Measurements from ENCODE around the gene PLA2G2F. TPM values are rescaled to one million over a fixed set of nuclear protein-coding genes. Genes with fewer than 3 reads are reported as not detected.

The PLA2G2F gene
- total and polyA plus RNA-seq, 9 of the 15 experiments (the other 6 are each of a cell fraction or from before 2014, with no cell fraction given): not detected

DNA sequence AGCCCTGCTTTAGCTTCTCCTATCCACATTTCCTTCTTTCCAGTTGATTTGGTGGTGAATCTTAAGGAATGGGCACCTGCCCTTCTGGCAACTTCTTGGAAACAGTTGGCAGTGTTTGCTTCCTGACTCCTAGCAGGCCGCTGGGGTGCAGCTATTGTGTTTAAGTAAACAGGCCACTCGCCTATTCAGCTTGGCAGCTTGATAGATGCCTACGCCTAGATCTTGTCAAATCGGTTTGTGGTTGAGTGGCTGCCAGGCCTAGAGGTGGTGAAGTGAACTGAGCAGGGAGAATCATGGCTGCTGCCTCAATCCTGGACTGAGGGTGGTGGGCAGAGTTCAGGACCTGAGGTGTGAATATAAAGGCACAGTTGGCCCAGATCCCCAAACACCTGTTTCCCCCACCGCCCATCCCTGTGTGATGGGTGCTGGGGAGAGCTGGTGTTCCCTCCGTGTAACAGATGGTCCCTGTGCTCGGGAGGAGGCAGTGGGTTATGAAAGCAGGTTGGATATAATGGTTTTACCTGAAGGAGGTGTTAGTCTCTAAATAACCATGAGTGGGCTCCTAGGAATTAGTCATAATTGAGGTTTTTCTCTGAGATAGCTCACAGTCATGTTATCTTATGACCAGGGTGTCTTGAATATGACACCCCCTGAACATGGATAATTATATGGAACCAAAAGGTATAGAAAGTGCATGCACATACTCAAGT, 48.1 kb downstream of the PLA2G2F start:
- H3K9me3 ChIP-seq (replicated peaks; ENCODE audit: control insufficient read depth, insufficient read depth, low read depth, low read length): no peaks in the 10 kb centered on the region
- intact Hi-C loops (cut with micrococcal nuclease): no loop called here
- CTCF ChIA-PET (ENCODE audit: low intra/inter-chr PET ratio): no interaction called here
- WGBS (ENCODE audit: insufficient coverage, low coverage, missing lambda C conversion rate): 4% methylated on average over 7 of the region's 7 CpGs
- peaks cover 73 to 80% of the 10 kb centered on the region in 2 experiments for H3K4me1 ChIP-seq (replicated peaks in 1 of 2; ENCODE audit: control insufficient read depth in 2 of 2, insufficient read depth in 2 of 2, low read length in 2 of 2)
- ATAC-seq (no peak), DNase-seq (ENCODE audit: extremely low read depth in 1 of 4, low spot score in 3 of 4) (peak in 3 of 4 experiments; percentile 44 to 71 (median 68)), FAIRE-seq (no peak)
- no peaks in the 10 kb centered on the region for H3K9me1 ChIP-seq (ENCODE audit: control insufficient read depth, insufficient read depth, low read length)
- TSS peak; percentile 56 for BruUV-seq (replicated peaks)
- peak overlapping the region; percentile 74 for H3K4me3 ChIP-seq
- in situ Hi-C loops (cut with MboI): no loop called here
- no peaks in the 10 kb centered on the region for H4K20me1 ChIP-seq (replicated peaks; ENCODE audit: control insufficient read depth, insufficient read depth, low read length)
- peaks cover 44% of the 10 kb centered on the region for H3K79me2 ChIP-seq (ENCODE audit: control insufficient read depth, insufficient read depth, low read length)
- peak overlapping the region; percentile 23 for H2AFZ ChIP-seq (ENCODE audit: low read depth, low read length)
- POLR2A ChIA-PET: interaction anchor here (0.6 to 2.2 kb wide), 8 partner anchors 8 to 889 kb away, joined by 3 to 15 read pairs (median 4); no protein-coding TSS in a partner anchor
- H3K27me3 ChIP-seq (ENCODE audit: control insufficient read depth in 2 of 2, insufficient read depth in 2 of 2, low read length in 2 of 2): no peaks in the 10 kb centered on the region
- H3K36me3 ChIP-seq (ENCODE audit: control insufficient read depth, insufficient read depth, low read length): peaks cover 24% of the 10 kb centered on the region; the same call in 2 of the 3 replicates
- H3K27ac ChIP-seq (ENCODE audit: extremely low read depth, low read depth, low read length): peak overlapping the region; percentile 95
- peak overlapping the region; percentile 87 for H3K4me2 ChIP-seq (ENCODE audit: insufficient read depth, low read length)
- peak overlapping the region; percentile 89 to 97 for H3K9ac ChIP-seq (ENCODE audit: insufficient read depth in 1 of 2, low read depth in 2 of 2, low read length in 2 of 2)
- TF ChIP-seq, protein P1, sequence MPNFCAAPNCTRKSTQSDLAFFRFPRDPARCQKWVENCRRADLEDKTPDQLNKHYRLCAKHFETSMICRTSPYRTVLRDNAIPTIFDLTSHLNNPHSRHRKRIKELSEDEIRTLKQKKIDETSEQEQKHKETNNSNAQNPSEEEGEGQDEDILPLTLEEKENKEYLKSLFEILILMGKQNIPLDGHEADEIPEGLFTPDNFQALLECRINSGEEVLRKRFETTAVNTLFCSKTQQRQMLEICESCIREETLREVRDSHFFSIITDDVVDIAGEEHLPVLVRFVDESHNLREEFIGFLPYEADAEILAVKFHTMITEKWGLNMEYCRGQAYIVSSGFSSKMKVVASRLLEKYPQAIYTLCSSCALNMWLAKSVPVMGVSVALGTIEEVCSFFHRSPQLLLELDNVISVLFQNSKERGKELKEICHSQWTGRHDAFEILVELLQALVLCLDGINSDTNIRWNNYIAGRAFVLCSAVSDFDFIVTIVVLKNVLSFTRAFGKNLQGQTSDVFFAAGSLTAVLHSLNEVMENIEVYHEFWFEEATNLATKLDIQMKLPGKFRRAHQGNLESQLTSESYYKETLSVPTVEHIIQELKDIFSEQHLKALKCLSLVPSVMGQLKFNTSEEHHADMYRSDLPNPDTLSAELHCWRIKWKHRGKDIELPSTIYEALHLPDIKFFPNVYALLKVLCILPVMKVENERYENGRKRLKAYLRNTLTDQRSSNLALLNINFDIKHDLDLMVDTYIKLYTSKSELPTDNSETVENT (CRISPR knock-in tag; IDR thresholded peaks at IDR 0.05): 0 out of 2 replicates have a peak, but pooled peaks have one; percentile 29
- TF ChIP-seq, protein P2, sequence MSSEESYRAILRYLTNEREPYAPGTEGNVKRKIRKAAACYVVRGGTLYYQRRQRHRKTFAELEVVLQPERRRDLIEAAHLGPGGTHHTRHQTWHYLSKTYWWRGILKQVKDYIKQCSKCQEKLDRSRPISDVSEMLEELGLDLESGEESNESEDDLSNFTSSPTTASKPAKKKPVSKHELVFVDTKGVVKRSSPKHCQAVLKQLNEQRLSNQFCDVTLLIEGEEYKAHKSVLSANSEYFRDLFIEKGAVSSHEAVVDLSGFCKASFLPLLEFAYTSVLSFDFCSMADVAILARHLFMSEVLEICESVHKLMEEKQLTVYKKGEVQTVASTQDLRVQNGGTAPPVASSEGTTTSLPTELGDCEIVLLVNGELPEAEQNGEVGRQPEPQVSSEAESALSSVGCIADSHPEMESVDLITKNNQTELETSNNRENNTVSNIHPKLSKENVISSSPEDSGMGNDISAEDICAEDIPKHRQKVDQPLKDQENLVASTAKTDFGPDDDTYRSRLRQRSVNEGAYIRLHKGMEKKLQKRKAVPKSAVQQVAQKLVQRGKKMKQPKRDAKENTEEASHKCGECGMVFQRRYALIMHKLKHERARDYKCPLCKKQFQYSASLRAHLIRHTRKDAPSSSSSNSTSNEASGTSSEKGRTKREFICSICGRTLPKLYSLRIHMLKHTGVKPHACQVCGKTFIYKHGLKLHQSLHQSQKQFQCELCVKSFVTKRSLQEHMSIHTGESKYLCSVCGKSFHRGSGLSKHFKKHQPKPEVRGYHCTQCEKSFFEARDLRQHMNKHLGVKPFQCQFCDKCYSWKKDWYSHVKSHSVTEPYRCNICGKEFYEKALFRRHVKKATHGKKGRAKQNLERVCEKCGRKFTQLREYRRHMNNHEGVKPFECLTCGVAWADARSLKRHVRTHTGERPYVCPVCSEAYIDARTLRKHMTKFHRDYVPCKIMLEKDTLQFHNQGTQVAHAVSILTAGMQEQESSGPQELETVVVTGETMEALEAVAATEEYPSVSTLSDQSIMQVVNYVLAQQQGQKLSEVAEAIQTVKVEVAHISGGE (CRISPR knock-in tag; IDR thresholded peaks at IDR 0.05): peak in 1 of 3 experiments; percentile 26; a peak in 1 of 6 replicates
- TF ChIP-seq, protein P3, sequence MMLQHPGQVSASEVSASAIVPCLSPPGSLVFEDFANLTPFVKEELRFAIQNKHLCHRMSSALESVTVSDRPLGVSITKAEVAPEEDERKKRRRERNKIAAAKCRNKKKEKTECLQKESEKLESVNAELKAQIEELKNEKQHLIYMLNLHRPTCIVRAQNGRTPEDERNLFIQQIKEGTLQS (IDR thresholded peaks at IDR 0.05): 0 out of 2 replicates have a peak, but pooled peaks have one; percentile 26
- TF ChIP-seq, protein P3 (CRISPR knock-in tag; conservative IDR thresholded peaks at IDR 0.05): no peak
- TF ChIP-seq, protein P4, sequence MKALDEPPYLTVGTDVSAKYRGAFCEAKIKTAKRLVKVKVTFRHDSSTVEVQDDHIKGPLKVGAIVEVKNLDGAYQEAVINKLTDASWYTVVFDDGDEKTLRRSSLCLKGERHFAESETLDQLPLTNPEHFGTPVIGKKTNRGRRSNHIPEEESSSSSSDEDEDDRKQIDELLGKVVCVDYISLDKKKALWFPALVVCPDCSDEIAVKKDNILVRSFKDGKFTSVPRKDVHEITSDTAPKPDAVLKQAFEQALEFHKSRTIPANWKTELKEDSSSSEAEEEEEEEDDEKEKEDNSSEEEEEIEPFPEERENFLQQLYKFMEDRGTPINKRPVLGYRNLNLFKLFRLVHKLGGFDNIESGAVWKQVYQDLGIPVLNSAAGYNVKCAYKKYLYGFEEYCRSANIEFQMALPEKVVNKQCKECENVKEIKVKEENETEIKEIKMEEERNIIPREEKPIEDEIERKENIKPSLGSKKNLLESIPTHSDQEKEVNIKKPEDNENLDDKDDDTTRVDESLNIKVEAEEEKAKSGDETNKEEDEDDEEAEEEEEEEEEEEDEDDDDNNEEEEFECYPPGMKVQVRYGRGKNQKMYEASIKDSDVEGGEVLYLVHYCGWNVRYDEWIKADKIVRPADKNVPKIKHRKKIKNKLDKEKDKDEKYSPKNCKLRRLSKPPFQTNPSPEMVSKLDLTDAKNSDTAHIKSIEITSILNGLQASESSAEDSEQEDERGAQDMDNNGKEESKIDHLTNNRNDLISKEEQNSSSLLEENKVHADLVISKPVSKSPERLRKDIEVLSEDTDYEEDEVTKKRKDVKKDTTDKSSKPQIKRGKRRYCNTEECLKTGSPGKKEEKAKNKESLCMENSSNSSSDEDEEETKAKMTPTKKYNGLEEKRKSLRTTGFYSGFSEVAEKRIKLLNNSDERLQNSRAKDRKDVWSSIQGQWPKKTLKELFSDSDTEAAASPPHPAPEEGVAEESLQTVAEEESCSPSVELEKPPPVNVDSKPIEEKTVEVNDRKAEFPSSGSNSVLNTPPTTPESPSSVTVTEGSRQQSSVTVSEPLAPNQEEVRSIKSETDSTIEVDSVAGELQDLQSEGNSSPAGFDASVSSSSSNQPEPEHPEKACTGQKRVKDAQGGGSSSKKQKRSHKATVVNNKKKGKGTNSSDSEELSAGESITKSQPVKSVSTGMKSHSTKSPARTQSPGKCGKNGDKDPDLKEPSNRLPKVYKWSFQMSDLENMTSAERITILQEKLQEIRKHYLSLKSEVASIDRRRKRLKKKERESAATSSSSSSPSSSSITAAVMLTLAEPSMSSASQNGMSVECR (CRISPR knock-in tag; IDR thresholded peaks at IDR 0.05): 0 out of 2 replicates have a peak, but pooled peaks have one; percentile 19
- no peak for TF ChIP-seq NR2C1 (IDR thresholded peaks at IDR 0.05)
- TF ChIP-seq NR2C1 (tag; IDR thresholded peaks at IDR 0.05): 0 out of 2 replicates have a peak, but pooled peaks have one; percentile 12
- no peak for TF ChIP-seq NEUROD1 (IDR thresholded peaks at IDR 0.05; ENCODE audit: borderline replicate concordance, low read depth, low read length, partially characterized antibody)

Measured in K562 (cell line).